ENCODE results near the gene C1QL2. TPM values are rescaled to one million over a fixed set of nuclear protein-coding genes. Genes with fewer than 3 reads are reported as not detected.

Gene C1QL2
- total and polyA plus RNA-seq, 10 donors: not detected

DNA sequence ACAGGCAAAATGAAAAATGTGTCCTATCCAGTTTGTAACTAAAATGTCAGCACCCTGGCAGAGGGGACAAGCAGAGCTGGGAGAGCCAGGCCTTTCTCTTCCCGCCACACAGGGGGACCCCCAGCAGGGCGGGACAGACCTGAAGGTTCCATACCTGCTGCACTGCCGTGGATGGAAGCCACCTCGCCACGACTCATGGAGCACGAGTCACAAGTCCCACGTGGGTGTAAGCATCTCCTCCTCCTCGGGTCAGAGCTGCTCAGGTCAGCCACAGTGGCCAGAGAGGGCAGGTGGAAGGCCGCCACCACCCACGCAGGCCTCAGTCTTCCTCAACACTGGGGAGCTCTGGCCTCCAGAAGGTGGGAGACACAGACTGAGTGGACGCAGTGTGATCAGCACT, 21.0 kb downstream of the C1QL2 start:
- no peaks in the 10 kb centered on the region for H3K4me1 ChIP-seq
- peaks cover 0 to 49% (median 0%) of the 10 kb centered on the region in 7 donors for H3K27me3 ChIP-seq (replicated peaks in 1 of 7)
- intact Hi-C loops (cut with DNase I; ENCODE audit: low total_unique reads): no loop called here
- DNase-seq: peak; percentile 58
- H3K9me3 ChIP-seq: peaks cover 0 to 7% (median 0%) of the 10 kb centered on the region in 8 donors
- TF ChIP-seq POLR2AphosphoS5 (IDR thresholded peaks at IDR 0.05) (no peak), POLR2A (IDR thresholded peaks at IDR 0.05) (no peak)
- TF ChIP-seq, protein P1, sequence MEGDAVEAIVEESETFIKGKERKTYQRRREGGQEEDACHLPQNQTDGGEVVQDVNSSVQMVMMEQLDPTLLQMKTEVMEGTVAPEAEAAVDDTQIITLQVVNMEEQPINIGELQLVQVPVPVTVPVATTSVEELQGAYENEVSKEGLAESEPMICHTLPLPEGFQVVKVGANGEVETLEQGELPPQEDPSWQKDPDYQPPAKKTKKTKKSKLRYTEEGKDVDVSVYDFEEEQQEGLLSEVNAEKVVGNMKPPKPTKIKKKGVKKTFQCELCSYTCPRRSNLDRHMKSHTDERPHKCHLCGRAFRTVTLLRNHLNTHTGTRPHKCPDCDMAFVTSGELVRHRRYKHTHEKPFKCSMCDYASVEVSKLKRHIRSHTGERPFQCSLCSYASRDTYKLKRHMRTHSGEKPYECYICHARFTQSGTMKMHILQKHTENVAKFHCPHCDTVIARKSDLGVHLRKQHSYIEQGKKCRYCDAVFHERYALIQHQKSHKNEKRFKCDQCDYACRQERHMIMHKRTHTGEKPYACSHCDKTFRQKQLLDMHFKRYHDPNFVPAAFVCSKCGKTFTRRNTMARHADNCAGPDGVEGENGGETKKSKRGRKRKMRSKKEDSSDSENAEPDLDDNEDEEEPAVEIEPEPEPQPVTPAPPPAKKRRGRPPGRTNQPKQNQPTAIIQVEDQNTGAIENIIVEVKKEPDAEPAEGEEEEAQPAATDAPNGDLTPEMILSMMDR (IDR thresholded peaks at IDR 0.05 in 8 of 11, conservative IDR thresholded peaks at IDR 0.05 in 3 of 11): no peak
- WGBS, 5 donors: 68 to 78% (median 76%) methylated on average over 11 of the region's 11 CpGs
- H3K27ac ChIP-seq: no peak overlapping the region
- H3K36me3 ChIP-seq: no peaks in the 10 kb centered on the region
- no peak overlapping the region for H3K4me3 ChIP-seq

DNA sequence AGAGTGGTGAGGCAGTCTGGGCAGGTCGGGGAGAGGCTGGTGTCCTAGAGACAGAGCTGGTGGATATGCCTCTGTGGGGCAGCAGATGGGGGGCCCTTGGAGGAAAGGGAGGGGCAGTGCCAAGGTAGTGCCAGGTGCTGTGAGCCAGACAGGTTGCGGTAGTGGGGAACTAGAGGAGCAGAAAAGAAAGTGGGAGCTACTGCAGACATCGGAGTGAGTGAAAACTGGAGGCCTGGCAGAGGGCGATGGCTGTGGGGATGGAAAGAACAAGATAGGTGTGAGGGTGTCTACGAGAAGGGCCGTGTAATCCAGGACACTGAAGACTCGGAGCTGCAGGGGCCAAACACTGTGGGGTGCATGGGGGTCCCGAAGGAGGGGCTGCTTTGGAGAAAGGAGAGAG, 21.7 kb downstream of the C1QL2 start:
- H3K27ac ChIP-seq: no peak overlapping the region
- H3K36me3 ChIP-seq: no peaks in the 10 kb centered on the region
- peak; percentile 47 for DNase-seq
- peaks cover 0 to 49% (median 0%) of the 10 kb centered on the region in 7 donors for H3K27me3 ChIP-seq (replicated peaks in 1 of 7)
- peaks cover 0 to 7% (median 0%) of the 10 kb centered on the region in 8 donors for H3K9me3 ChIP-seq
- TF ChIP-seq POLR2A (IDR thresholded peaks at IDR 0.05) (no peak), POLR2AphosphoS5 (IDR thresholded peaks at IDR 0.05) (no peak)
- TF ChIP-seq, protein P1 (IDR thresholded peaks at IDR 0.05 in 8 of 11, conservative IDR thresholded peaks at IDR 0.05 in 3 of 11): no peak
- no peaks in the 10 kb centered on the region for H3K4me1 ChIP-seq
- WGBS, 5 donors: 78 to 89% (median 83%) methylated on average over 8 of the region's 8 CpGs
- no peak overlapping the region for H3K4me3 ChIP-seq
- intact Hi-C loops (cut with DNase I; ENCODE audit: low total_unique reads): no loop called here

DNA sequence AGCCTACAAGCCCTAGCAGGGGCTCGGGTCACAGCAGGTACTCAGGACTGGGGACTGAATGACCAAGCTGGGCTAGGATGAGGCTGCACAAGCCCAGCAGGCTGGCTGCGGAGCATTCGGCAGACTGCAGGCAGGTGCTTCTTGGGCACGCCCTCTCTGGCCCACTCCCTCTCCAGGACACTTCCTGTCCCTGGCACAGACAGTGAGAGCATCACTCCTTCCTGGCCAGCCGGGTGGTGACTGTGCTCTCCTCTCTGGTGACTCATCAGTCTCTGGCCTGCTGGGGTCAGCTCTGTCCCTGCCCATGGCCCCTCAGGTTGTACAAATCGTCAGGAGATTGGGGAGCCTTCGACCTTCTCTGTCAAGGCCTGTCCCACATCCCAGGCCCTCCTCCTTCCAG, 22.5 kb downstream of the C1QL2 start:
- WGBS, 5 donors: 58 to 71% (median 61%) methylated on average over 5 to 7 of the region's 7 CpGs
- no peaks in the 10 kb centered on the region for H3K4me1 ChIP-seq
- peaks cover 0 to 54% (median 0%) of the 10 kb centered on the region in 7 donors for H3K27me3 ChIP-seq (replicated peaks in 1 of 7)
- no peak overlapping the region for H3K4me3 ChIP-seq
- H3K27ac ChIP-seq: no peak overlapping the region
- H3K36me3 ChIP-seq: no peaks in the 10 kb centered on the region
- intact Hi-C loops (cut with DNase I; ENCODE audit: low total_unique reads): no loop called here
- peaks cover 0 to 7% (median 0%) of the 10 kb centered on the region in 8 donors for H3K9me3 ChIP-seq
- TF ChIP-seq, protein P1 (IDR thresholded peaks at IDR 0.05 in 8 of 11, conservative IDR thresholded peaks at IDR 0.05 in 3 of 11): no peak
- TF ChIP-seq POLR2A (IDR thresholded peaks at IDR 0.05) (no peak), POLR2AphosphoS5 (IDR thresholded peaks at IDR 0.05) (no peak)
- DNase-seq: peak; percentile 60

DNA sequence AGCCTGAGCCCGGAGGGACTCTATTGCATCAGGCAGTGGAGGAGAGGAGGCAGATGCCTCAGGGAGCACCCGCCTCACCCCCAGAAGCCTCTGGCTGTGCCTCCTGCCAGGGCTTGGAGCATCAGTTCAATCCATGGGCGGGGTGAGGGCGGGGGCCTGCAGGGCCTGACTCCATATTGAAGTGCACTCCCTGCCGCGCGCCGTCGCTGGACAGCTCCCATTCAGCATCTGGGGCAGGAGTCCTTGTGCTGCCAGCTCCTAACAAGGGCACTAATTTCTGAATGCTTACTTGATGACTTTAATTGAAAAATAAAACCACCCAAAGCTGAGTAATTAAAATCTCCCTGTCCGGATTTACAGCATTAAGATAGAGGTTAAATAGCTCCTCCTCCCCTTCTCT, 23.8 kb downstream of the C1QL2 start:
- Histone ChIP-seq H3K4me3 (no peak overlapping the region), H3K27me3 (replicated peaks in 1 of 7) (peaks cover 0 to 63% (median 0%) of the 10 kb centered on the region in 7 donors), H3K36me3 (no peaks in the 10 kb centered on the region), H3K4me1 (no peaks in the 10 kb centered on the region), H3K27ac (no peak overlapping the region), H3K9me3 (peaks cover 0 to 7% (median 0%) of the 10 kb centered on the region in 8 donors)
- peak; percentile 69 for DNase-seq
- intact Hi-C loops (cut with DNase I; ENCODE audit: low total_unique reads): no loop called here
- 69 to 88% (median 70%) methylated on average over 9 to 10 of the region's 10 CpGs for WGBS, 5 donors
- TF ChIP-seq POLR2A (IDR thresholded peaks at IDR 0.05): no peak
- no peak for TF ChIP-seq POLR2AphosphoS5 (IDR thresholded peaks at IDR 0.05)
- TF ChIP-seq, protein P1 (IDR thresholded peaks at IDR 0.05 in 8 of 11, conservative IDR thresholded peaks at IDR 0.05 in 3 of 11): no peak

Data from spleen (tissue), 11 donors.